Lower lobe of right lung (tissue), 2 donors: ENCODE measurements around the gene EXD3. TPM values are rescaled to one million over a fixed set of nuclear protein-coding genes. Genes with fewer than 3 reads are reported as not detected.

Source experiments
- ATAC-seq, 2 donors: fragments of 200-7000 bp; cut with Tn5 transposase; one replicate each; pipeline ENCODE4 v1.9.1; 2020 to 2022; ENCODE audit warnings: mild to moderate bottlenecking in 2 of 2, moderate library complexity in 2 of 2
- DNase-seq: peaks from one replicate; pipeline ENCODE4 v3.0.0-alpha.2; 2020
- H3K27ac ChIP-seq: fragments of 200-600 bp; one replicate; pipeline ENCODE4 v1.8.0; 2022
- H3K27me3 ChIP-seq: fragments of 200-600 bp; one replicate; pipeline ENCODE4 v1.8.0; 2022; ENCODE audit warnings: low read depth
- H3K36me3 ChIP-seq: fragments of 200-600 bp; one replicate; pipeline ENCODE4 v1.8.0; 2022; ENCODE audit warnings: mild to moderate bottlenecking
- H3K4me1 ChIP-seq: fragments of 200-600 bp; one replicate; pipeline ENCODE4 v1.8.0; 2022
- H3K4me3 ChIP-seq: fragments of 200-600 bp; one replicate; pipeline ENCODE4 v1.8.0; 2022; ENCODE audit warnings: mild to moderate bottlenecking
- H3K9me3 ChIP-seq: fragments of 200-600 bp; one replicate; pipeline ENCODE4 v1.8.0; 2022
- intact Hi-C: fragments of 100-400 bp; cut with DNase I; formaldehyde crosslinking; loops from one replicate; pipeline ENCODE4 v1.11.0; 2022
- total RNA-seq: library from RNA; stranded (reverse); fragmentation: NEBNext Ultra II Directional; extraction: Animal tissue kit (Norgen Biotek cat#: 25700); gene quantifications from one replicate; pipeline ENCODE4 v1.2.1, GENCODE V29; 2021
- TF ChIP-seq, protein P1 (sequence below): fragments of 200-600 bp; IDR thresholded peaks from one replicate; pipeline ENCODE4 v1.8.0; 2022; ENCODE audit warnings: antibody characterized with exemption, mild to moderate bottlenecking
- donor health status: DM: no; HTN: yes; CAD: no; lungs with severe emphysema.

EXD3 gene
- total RNA-seq, 1 donor from 2014 or later: 25.2 TPM

DNA sequence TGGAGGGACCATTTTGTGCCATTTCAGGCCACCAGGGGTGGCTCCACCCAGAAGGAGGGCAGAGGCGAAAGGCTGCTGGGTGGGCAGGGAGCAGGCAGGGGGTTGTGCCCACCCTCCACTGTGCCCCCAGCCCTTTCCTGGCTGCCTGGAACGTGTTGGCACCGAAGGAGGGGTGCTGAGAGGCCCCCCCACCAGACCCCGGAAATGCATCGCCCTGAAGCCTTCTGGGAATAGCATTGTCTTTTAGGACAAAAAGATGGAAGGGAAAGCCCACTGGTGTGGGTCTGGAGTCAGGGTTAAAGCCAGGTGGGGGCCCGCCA, 5.3 kb upstream of the EXD3 start:
- H3K27me3 ChIP-seq: no peaks in the 10 kb centered on the region
- no peaks in the 10 kb centered on the region for H3K9me3 ChIP-seq
- ATAC-seq: no peak
- intact Hi-C loops: no loop called here
- H3K4me3 ChIP-seq: no peak overlapping the region
- TF ChIP-seq, protein P1, sequence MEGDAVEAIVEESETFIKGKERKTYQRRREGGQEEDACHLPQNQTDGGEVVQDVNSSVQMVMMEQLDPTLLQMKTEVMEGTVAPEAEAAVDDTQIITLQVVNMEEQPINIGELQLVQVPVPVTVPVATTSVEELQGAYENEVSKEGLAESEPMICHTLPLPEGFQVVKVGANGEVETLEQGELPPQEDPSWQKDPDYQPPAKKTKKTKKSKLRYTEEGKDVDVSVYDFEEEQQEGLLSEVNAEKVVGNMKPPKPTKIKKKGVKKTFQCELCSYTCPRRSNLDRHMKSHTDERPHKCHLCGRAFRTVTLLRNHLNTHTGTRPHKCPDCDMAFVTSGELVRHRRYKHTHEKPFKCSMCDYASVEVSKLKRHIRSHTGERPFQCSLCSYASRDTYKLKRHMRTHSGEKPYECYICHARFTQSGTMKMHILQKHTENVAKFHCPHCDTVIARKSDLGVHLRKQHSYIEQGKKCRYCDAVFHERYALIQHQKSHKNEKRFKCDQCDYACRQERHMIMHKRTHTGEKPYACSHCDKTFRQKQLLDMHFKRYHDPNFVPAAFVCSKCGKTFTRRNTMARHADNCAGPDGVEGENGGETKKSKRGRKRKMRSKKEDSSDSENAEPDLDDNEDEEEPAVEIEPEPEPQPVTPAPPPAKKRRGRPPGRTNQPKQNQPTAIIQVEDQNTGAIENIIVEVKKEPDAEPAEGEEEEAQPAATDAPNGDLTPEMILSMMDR: no peak
- no peak overlapping the region for H3K27ac ChIP-seq
- H3K4me1 ChIP-seq: peaks cover 10% of the 10 kb centered on the region
- no peaks in the 10 kb centered on the region for H3K36me3 ChIP-seq
- no peak for DNase-seq

DNA sequence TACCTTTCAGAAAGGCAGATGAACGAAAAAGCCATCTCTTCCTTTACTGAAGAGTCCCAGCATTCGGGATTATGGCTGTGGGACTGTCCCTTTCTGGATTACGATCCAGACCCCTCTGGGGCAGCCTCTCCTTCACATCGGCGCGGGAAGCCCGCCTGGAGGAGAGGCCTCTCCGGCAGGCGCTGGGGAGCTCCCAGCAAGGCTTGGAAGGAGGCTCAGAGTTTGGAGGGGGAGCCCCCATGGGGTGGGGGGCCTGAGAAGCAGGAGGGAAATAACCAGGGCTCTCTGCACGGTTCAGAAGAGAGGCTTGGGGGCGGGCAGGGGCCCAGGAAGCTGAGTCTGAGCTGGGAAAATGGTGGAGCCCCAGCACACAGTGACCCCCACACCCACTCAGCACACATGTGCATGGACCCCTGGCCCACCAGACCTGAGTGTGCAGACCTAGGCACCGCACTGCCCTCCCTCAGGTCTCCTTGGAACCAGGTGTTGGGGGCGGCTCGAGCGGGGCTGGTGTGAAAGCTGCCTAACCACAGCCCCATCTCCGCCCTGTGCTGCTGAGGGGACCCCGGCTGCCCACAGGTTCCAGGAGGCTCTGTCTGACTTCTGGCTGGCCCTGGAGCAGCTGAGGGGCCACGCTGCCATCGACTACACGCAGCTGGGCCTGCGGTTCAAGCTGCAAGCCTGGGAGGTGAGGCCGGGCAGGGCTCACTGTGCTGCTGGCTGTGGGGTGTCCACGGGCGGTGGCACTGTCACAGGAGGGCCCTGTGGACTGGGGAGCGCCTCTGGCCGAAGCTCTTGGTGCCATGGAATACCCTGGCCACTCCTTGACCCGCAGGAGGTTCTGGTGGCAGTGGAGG, 4.7 kb upstream of the EXD3 start:
- TF ChIP-seq, protein P1: no peak
- Histone ChIP-seq H3K27me3 (no peaks in the 10 kb centered on the region), H3K9me3 (no peaks in the 10 kb centered on the region), H3K4me1 (peaks cover 10% of the 10 kb centered on the region), H3K4me3 (no peak overlapping the region), H3K36me3 (no peaks in the 10 kb centered on the region), H3K27ac (no peak overlapping the region)
- ATAC-seq: no peak
- intact Hi-C loops: no loop called here
- DNase-seq: peak; percentile 40

DNA sequence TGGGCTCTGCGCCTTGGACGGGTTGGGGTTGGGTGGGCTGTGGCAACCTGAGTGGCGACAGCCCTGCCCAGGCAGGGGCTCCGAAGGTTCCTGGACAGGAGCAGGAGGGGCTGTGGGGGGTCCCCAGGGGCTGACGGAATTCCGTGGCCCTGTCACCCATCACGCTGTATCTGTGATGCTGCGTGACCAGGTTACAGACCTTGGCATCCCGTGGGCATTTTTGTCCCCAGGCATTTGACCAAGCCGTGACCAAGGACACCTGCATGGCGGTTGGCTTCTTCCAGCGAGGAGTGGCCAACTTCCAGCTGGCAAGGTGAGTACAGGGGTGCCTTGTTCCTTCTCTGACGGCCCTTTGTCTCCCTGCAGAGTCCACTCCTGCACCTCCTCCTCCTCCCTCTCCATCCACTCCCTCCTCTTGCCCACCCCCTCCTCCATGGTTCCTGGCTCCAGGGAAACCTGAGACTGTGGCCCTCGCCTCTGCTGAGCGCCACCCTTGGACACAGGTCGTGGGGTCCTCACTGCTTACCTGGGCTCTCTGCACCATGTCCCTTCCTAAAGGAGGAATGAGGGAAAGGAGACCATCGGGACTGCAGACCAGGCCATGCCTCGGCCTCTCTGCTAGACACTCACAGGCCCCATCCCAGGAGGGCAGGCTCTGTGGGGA, 3.2 kb upstream of the EXD3 start:
- TF ChIP-seq, protein P1: no peak
- Histone ChIP-seq H3K27ac (no peak overlapping the region), H3K27me3 (no peaks in the 10 kb centered on the region), H3K4me3 (no peak overlapping the region), H3K4me1 (peaks cover 22% of the 10 kb centered on the region), H3K9me3 (no peaks in the 10 kb centered on the region), H3K36me3 (no peaks in the 10 kb centered on the region)
- intact Hi-C loops: no loop called here
- peak; percentile 39 for DNase-seq
- no peak for ATAC-seq

DNA sequence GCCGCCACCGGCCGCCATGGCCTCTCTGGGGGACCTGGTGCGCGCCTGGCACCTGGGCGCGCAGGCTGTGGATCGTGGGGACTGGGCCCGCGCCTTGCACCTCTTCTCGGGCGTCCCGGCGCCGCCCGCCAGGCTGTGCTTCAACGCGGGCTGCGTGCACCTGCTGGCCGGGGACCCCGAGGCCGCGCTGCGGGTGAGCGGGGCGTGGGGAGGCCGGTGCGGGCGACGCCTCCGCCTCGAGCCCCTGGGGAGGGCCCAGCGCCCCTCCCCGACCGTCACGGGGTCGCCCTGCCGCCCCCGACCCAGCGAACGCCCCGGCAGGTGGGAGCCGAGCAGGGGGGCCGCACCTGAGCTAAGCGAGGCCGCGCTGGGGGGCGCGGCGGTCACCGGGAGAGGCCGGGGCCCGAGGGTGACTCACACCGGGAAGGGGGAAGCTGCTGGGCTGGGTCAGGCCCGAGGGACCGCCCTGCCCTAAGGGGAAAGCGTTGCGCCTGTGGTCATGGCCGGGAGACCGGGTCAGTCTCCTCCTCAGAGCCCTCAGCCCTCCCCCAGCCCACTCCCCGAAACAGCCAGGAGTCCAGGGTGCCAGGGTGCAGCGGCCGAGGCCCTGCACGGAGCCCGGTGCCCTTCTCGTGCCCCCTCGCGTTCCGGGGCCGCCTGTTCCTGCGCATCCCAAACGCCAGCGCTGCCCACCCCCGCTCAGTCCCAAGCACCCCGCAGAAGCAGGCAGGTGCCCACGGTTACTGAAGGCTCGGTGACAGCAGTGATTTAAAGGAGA, 741 bp upstream of the EXD3 start:
- peak; percentile 75 for DNase-seq
- Histone ChIP-seq H3K9me3 (no peaks in the 10 kb centered on the region), H3K4me3 (peak overlapping the region; percentile 96), H3K27me3 (no peaks in the 10 kb centered on the region), H3K4me1 (peaks cover 22% of the 10 kb centered on the region), H3K27ac (peak overlapping the region; percentile 77), H3K36me3 (no peaks in the 10 kb centered on the region)
- ATAC-seq: peak; percentile 61 to 78
- intact Hi-C loops: no loop called here
- TF ChIP-seq, protein P1: peak; percentile 45

DNA sequence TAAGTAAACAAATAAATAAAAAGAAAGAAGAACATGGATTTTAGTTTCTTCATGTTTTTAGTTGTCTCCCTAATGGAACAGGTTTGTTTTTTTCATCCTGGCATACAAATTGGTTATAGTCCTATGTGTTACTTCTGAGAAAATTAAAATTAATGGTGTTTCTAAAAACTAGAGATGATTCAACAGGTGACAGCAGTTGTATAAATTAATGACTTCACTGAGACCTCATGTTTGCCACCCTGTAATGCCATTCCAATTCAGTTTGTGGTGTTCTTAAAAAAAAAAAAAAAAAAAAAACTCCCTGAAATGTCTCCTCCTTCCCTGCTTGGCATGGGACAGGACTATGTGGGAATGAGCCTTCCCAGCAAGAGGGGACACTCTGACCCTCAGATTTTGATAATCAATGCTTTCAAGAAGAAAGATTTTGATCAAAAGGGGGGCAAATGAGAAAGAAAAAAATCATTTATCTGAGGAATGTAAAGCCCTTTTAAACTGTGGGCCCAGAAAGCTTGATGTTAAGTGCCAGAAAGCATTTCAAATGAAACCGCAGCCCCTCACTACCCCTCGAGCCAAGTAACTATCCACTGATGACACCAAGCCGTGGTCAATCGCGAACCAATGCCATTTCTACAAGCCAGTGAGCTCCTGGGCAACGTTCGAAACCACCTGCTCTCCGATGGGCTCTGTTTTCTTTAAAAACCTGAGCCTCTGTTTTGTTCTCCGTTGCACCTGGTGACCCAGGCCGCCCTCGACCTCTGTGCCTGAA, 941 bp downstream of the EXD3 start:
- ATAC-seq (no peak), DNase-seq (peak; percentile 34)
- no peaks in the 10 kb centered on the region for H3K9me3 ChIP-seq
- H3K27me3 ChIP-seq: no peaks in the 10 kb centered on the region
- peak overlapping the region; percentile 76 for H3K27ac ChIP-seq
- no peaks in the 10 kb centered on the region for H3K36me3 ChIP-seq
- peak overlapping the region; percentile 96 for H3K4me3 ChIP-seq
- TF ChIP-seq, protein P1: no peak
- H3K4me1 ChIP-seq: peaks cover 28% of the 10 kb centered on the region
- intact Hi-C loops: no loop called here
